Caco-2 (cell line): ENCODE results near the gene CDHR1. TPM values are rescaled to one million over a fixed set of nuclear protein-coding genes. Genes with fewer than 3 reads are reported as not detected.

Experiments
- BruUV-seq: library from RNA; stranded (reverse); fragments of 400-500 nt; replicated peaks from 2 replicates; lab custom pipeline; 2021; lab: Mats Ljungman, UMichigan
- CTCF ChIA-PET: fragments of 300-600 bp; sonication (Branson Sonifier 250); formaldehyde crosslinking; loops from one replicate; lab custom pipeline; 2022; ENCODE audit warnings: antibody characterized with exemption; lab: Charles Lee
- POLR2A ChIA-PET: fragments of 300-600 bp; sonication (Branson Sonifier 250); formaldehyde crosslinking; loops from one replicate; lab custom pipeline; 2022; ENCODE audit warnings: antibody characterized with exemption; lab: Charles Lee
- DNase-seq, 2 experiments: peaks; one replicate each; pipeline versions ENCODE4 v3.0.0 to v3.0.0-alpha.2; 2020 to 2022
- H3K27me3 ChIP-seq: replicated peaks from 2 replicates; pipeline ENCODE4 v1.6.0; 2011; ENCODE audit warnings: low read length; ENCODE audit not compliant: control insufficient read depth, insufficient read depth
- H3K36me3 ChIP-seq: 2 replicates; pipeline ENCODE4 v1.5.1; 2011; ENCODE audit warnings: low read length; ENCODE audit not compliant: control insufficient read depth, insufficient read depth
- H3K4me1 ChIP-seq: fragments of 250-450 bp; sonication (Bioruptor Pico); 2 replicates; pipeline ENCODE4 v1.5.1; 2020; ENCODE audit warnings: mild to moderate bottlenecking
- H3K4me3 ChIP-seq: 2 replicates; pipeline ENCODE4 v1.5.1; 2011; ENCODE audit warnings: low read depth, mild to moderate bottlenecking, control low read depth, low read length
- H3K9me3 ChIP-seq: fragments of 250-450 bp; sonication (Bioruptor Pico); 2 replicates; pipeline ENCODE4 v1.5.1; 2020; ENCODE audit warnings: mild to moderate bottlenecking, moderate library complexity
- H3K27ac Mint-ChIP-seq: one replicate; pipeline ENCODE4 v1.8.0; 2022; ENCODE audit warnings: mixed read lengths; ENCODE audit not compliant: unreplicated experiment
- H3K27me3 Mint-ChIP-seq: one replicate; pipeline ENCODE4 v1.8.0; 2022; ENCODE audit warnings: mixed read lengths; ENCODE audit not compliant: insufficient read depth, unreplicated experiment
- H3K36me3 Mint-ChIP-seq: one replicate; pipeline ENCODE4 v1.8.0; 2022; ENCODE audit warnings: mild to moderate bottlenecking, mixed read lengths; ENCODE audit not compliant: insufficient read depth, unreplicated experiment
- H3K4me1 Mint-ChIP-seq: one replicate; pipeline ENCODE4 v1.8.0; 2022; ENCODE audit warnings: low read depth, mixed read lengths; ENCODE audit not compliant: unreplicated experiment
- H3K4me3 Mint-ChIP-seq: one replicate; pipeline ENCODE4 v1.8.0; 2022; ENCODE audit warnings: mild to moderate bottlenecking, moderate library complexity, mixed read lengths; ENCODE audit not compliant: unreplicated experiment
- H3K9me3 Mint-ChIP-seq: one replicate; pipeline ENCODE4 v1.8.0; 2022; ENCODE audit warnings: mixed read lengths; ENCODE audit not compliant: unreplicated experiment
- intact Hi-C: fragments of 100-400 bp; cut with micrococcal nuclease; formaldehyde crosslinking; loops from one replicate; pipeline ENCODE4 v1.10.0; 2022; ENCODE audit not compliant: unreplicated experiment
- total RNA-seq: library from RNA; stranded (reverse); gene quantifications from 2 replicates; pipeline ENCODE4 v1.2.3, GENCODE V29; 2022
- TF ChIP-seq, protein P1 (sequence below), 2 experiments: fragments of 200-600 bp in 1 of 2; IDR thresholded peaks; 1 replicate in 1 of 2; 2 replicates in 1 of 2; pipeline versions ENCODE4 v1.5.1 to v1.8.0; 2011 to 2022; ENCODE audit warnings: antibody characterized with exemption in 1 of 2, control low read depth in 1 of 2, inconsistent platforms in 1 of 2, low read depth in 1 of 2, low read length in 1 of 2, mild to moderate bottlenecking in 1 of 2, moderate library complexity in 1 of 2; ENCODE audit not compliant: insufficient read depth in 1 of 2, severe bottlenecking in 1 of 2, unreplicated experiment in 1 of 2

The CDHR1 gene
- total RNA-seq, 1 experiment from 2014 or later, result not detected

DNA sequence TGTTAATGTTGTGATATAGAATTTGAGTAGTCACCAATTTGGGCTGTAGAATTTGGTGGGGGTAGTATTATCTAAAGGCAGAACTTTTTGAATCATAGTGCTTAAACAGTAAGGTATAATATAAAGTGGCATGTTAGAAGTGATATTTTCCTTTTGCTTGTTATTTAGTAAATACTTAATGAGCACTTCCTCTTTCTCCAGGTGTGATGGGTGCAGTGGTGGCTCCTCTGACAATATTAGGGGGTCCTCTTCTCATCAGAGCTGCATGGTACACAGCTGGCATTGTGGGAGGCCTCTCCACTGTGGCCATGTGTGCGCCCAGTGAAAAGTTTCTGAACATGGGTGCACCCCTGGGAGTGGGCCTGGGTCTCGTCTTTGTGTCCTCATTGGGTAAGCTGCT, 44.5 kb upstream of the CDHR1 start:
- Mint-ChIP-seq H3K4me1 (no peaks in the 10 kb centered on the region), H3K27ac (no peak overlapping the region), H3K27me3 (no peaks in the 10 kb centered on the region), H3K36me3 (peaks cover 79% of the 10 kb centered on the region), H3K9me3 (no peaks in the 10 kb centered on the region), H3K4me3 (no peak overlapping the region)
- CTCF ChIA-PET, result no interaction called here
- no peak for DNase-seq
- no TSS peak for BruUV-seq
- Histone ChIP-seq H3K4me3 (no peak overlapping the region), H3K9me3 (no peaks in the 10 kb centered on the region), H3K4me1 (no peaks in the 10 kb centered on the region), H3K27me3 (no peaks in the 10 kb centered on the region), H3K36me3 (peaks cover 4% of the 10 kb centered on the region)
- intact Hi-C loops, result no loop called here
- TF ChIP-seq, protein P1, sequence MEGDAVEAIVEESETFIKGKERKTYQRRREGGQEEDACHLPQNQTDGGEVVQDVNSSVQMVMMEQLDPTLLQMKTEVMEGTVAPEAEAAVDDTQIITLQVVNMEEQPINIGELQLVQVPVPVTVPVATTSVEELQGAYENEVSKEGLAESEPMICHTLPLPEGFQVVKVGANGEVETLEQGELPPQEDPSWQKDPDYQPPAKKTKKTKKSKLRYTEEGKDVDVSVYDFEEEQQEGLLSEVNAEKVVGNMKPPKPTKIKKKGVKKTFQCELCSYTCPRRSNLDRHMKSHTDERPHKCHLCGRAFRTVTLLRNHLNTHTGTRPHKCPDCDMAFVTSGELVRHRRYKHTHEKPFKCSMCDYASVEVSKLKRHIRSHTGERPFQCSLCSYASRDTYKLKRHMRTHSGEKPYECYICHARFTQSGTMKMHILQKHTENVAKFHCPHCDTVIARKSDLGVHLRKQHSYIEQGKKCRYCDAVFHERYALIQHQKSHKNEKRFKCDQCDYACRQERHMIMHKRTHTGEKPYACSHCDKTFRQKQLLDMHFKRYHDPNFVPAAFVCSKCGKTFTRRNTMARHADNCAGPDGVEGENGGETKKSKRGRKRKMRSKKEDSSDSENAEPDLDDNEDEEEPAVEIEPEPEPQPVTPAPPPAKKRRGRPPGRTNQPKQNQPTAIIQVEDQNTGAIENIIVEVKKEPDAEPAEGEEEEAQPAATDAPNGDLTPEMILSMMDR (IDR thresholded peaks at IDR 0.05; ENCODE audit: insufficient read depth in 1 of 2, low read depth in 1 of 2, low read length in 1 of 2, severe bottlenecking in 1 of 2, unreplicated experiment in 1 of 2), result no peak
- POLR2A ChIA-PET, result interaction anchor here (0.6 kb wide), 1 partner anchor 10 kb away, joined by 3 read pairs; no protein-coding TSS in a partner anchor

DNA sequence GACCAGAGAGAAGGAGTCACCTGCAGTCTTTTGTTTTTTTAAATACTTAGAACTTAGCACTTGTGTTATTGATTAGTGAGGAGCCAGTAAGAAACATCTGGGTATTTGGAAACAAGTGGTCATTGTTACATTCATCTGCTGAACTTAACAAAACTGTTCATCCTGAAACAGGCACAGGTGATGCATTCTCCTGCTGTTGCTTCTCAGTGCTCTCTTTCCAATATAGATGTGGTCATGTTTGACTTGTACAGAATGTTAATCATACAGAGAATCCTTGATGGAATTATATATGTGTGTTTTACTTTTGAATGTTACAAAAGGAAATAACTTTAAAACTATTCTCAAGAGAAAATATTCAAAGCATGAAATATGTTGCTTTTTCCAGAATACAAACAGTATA, 41.6 kb upstream of the CDHR1 start:
- peaks cover 4% of the 10 kb centered on the region for H3K36me3 ChIP-seq
- H3K4me1 Mint-ChIP-seq, result no peaks in the 10 kb centered on the region
- peaks cover 74% of the 10 kb centered on the region for H3K36me3 Mint-ChIP-seq
- no peaks in the 10 kb centered on the region for H3K27me3 ChIP-seq
- intact Hi-C loops, result no loop called here
- no peaks in the 10 kb centered on the region for H3K9me3 Mint-ChIP-seq
- H3K27ac Mint-ChIP-seq, result no peak overlapping the region
- H3K4me1 ChIP-seq, result no peaks in the 10 kb centered on the region
- H3K27me3 Mint-ChIP-seq, result no peaks in the 10 kb centered on the region
- no peaks in the 10 kb centered on the region for H3K9me3 ChIP-seq
- no peak overlapping the region for H3K4me3 ChIP-seq
- TF ChIP-seq, protein P1 (IDR thresholded peaks at IDR 0.05; ENCODE audit: insufficient read depth in 1 of 2, low read depth in 1 of 2, low read length in 1 of 2, severe bottlenecking in 1 of 2, unreplicated experiment in 1 of 2), result no peak
- H3K4me3 Mint-ChIP-seq, result no peak overlapping the region
- ChIA-PET POLR2A (no interaction called here), CTCF (no interaction called here)
- BruUV-seq, result no TSS peak
- no peak for DNase-seq

- Mint-ChIP-seq H3K36me3 (peaks cover 61% of the 10 kb centered on the region), H3K27me3 (no peaks in the 10 kb centered on the region), H3K27ac (no peak overlapping the region), H3K9me3 (no peaks in the 10 kb centered on the region), H3K4me3 (no peak overlapping the region), H3K4me1 (no peaks in the 10 kb centered on the region)
- TF ChIP-seq, protein P1 (IDR thresholded peaks at IDR 0.05; ENCODE audit: insufficient read depth in 1 of 2, low read depth in 1 of 2, low read length in 1 of 2, severe bottlenecking in 1 of 2, unreplicated experiment in 1 of 2), result no peak
- BruUV-seq, result no TSS peak
- no peaks in the 10 kb centered on the region for H3K27me3 ChIP-seq
- H3K4me3 ChIP-seq, result no peak overlapping the region
- intact Hi-C loops, result loop anchor here (5.0 kb wide), 1 partner anchor 382 kb away; no protein-coding TSS in a partner anchor
- H3K9me3 ChIP-seq, result no peaks in the 10 kb centered on the region
- no peaks in the 10 kb centered on the region for H3K4me1 ChIP-seq
- ChIA-PET POLR2A (no interaction called here), CTCF (no interaction called here)
- peaks cover 2% of the 10 kb centered on the region; the same call in 1 of the 2 replicates for H3K36me3 ChIP-seq
- no peak for DNase-seq
These were observed 38.8 kb upstream of the CDHR1 start for GRCh38 chr10:84155521-84155920.
